Activated gamma-delta T cell (primary cell): Measurements from ENCODE around the gene RARRES1.

Experiments
- DNase-seq: peaks from one replicate; lab custom pipeline; 2025; lab: John Stamatoyannopoulos, UW

RARRES1 gene

DNA sequence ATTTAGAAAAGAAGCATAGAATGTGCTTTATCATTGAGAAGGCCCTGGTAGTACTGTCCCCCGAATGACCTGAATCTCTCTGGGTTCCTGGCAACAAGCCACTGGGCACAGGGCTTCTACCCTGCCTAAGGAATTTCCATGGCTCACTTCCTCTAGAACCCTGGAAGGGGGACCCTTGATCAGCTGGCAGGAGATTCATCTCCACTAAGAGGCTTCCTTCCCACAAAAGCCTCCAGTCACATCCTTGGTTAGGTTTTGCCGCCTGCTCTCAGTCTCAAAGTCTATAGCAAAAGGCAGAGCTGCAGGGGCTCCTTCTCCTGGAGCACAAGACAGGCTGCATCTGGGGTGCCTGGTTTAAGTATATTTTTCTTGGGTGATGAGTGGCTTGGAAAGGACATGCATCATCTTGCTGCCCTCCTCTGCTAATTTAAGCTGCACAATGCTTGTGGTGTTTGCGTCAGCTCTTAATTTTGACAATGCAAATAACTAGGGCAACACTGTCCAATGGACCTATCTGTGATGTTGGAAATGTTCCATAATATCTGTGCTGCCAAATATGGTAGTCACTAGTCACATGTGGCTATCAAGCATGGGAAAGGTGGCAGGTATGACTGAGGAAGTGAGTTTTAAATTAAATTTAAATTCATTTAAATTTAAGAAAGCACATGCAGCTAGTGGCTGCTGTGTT is 33.4 kb upstream of the RARRES1 start:
- DNase-seq: no peak

DNA sequence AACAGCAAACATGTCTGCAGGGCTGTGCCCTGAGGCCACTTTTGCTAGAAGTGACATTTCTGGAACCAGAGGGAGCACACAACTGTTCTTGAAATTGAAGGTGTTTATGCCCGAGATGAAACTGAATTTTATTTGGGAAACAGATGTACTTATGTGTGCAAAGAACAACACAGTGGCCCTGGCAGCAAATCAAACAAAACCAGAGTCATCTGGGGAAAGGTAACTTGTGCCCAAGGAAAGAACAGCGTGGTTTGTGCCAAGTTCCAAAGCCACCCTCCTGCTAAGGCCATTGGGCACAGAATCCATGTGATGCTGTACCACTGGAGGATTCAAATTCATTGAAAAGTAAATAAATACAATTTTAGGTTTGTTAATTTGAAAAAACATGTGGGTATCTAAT is 31.2 kb upstream of the RARRES1 start:
- DNase-seq: no peak

DNA sequence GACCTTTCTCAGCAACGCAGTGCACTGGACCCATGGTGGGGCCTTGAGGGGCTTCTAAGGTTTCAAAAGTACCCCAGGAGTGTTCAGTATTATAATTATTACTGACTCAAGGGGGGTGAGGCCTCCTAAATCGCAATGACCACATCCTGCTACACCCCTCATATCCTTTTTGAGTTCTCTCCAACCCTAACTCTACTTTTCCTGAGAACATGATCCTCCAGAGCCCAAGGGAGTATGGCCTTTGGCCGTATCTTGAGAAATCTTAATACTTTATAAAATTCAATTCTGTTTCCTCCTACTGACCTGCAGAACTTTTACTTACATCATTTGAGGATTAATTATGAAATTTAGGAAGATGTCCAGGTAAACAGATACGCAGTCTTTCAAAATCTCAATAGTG is 30.4 kb upstream of the RARRES1 start:
- no peak for DNase-seq

GRCh38 chr3:158761350-158761749 is 29.1 kb upstream of the RARRES1 start:
- DNase-seq: no peak

- DNase-seq: no peak
Measured at GRCh38 chr3:158755421-158755820, 23.2 kb upstream of the RARRES1 start.

DNA sequence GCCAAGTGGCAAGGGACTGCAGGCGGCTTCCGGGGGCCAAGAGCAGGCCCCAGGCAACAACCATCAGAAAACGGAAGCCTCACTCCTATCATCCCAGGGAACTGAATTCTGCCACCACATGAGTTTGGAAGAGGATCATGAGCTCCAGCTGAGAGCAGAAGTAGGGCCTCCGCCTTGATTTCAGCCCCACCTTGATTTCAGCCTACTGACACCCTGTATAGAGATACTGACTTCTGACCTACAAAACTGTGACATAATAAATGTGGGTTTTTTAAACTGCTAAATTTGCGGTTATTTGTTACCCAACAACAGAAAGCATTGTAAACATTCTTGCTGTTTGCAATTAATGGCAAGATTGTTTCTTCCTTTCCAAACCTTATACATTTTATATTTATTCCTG is 21.6 kb upstream of the RARRES1 start:
- no peak for DNase-seq

GRCh38 chr3:158751316-158751715 is 19.1 kb upstream of the RARRES1 start:
- no peak for DNase-seq

GRCh38 chr3:158750016-158750415 is 17.8 kb upstream of the RARRES1 start:
- DNase-seq: no peak

DNA sequence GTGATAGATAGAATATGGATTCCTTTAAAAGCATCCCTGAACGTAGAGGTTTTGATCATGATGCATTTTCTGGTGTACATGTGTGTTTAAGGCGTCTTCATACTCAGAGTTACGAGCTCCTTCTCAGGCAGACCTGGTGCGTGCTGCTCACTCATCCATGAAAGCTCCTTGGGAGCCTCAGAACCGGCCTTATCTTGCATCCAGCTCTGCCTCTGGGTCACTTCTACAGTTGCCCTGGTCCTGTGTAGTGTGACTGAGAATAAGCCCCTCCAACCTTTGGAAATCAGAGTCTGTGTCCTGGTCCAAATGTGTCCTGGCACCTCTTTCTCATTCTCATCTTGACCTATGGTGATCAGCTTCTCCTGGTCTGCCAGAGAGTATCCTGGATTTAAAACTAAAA is 17.3 kb upstream of the RARRES1 start:
- DNase-seq: no peak

DNA sequence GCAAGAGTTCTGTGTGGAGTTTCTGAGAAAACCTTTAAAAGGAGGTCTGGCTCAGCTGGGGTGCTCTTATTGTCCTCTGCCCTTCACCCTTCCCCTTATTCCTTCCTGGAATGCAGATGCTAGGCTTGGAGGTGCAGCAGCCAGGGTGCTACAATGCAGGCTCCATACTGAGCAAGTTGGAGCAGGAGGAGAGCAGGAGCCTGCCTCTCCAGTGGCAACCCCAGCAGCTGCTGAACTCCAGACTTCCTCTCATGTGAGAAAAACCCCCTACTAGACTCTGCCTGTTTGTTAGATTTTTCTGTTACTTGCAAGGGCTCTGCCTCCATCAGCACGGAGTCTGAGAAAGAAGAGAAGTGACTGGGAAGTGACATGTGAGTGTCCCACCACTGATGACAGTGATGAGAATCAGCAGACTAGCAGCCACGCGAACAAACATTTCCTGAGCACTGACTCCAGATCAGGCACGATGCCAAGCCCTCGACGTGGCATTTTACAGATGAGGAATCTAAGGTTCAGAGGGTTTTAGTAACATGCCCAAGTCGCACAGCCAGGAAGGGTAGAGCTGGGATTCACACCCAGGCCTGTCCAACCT is 16.1 kb upstream of the RARRES1 start:
- DNase-seq: no peak

DNA sequence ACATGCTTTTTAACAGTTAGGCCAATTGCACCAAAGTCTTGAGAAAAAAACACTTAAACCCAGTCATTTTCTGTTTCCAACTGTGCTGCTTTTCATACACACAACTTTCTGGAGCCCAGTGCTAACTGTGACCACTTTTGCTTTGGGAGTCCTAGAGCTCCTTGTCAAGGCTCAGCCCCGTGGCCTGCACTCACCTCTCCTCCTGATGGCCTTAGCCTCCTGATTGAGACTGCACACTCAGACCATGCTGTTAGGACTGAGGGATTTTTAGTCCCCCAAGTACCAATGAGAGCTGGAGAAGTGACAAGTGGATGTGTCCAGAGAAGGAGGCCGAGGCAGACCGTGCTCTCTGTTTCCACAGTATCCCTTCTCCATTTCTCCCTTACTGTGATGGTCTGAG is 15.2 kb upstream of the RARRES1 start:
- no peak for DNase-seq

GRCh38 chr3:158745551-158745950 is 13.3 kb upstream of the RARRES1 start:
- DNase-seq: no peak

GRCh38 chr3:158744567-158745288 is 12.5 kb upstream of the RARRES1 start:
- no peak for DNase-seq

DNA sequence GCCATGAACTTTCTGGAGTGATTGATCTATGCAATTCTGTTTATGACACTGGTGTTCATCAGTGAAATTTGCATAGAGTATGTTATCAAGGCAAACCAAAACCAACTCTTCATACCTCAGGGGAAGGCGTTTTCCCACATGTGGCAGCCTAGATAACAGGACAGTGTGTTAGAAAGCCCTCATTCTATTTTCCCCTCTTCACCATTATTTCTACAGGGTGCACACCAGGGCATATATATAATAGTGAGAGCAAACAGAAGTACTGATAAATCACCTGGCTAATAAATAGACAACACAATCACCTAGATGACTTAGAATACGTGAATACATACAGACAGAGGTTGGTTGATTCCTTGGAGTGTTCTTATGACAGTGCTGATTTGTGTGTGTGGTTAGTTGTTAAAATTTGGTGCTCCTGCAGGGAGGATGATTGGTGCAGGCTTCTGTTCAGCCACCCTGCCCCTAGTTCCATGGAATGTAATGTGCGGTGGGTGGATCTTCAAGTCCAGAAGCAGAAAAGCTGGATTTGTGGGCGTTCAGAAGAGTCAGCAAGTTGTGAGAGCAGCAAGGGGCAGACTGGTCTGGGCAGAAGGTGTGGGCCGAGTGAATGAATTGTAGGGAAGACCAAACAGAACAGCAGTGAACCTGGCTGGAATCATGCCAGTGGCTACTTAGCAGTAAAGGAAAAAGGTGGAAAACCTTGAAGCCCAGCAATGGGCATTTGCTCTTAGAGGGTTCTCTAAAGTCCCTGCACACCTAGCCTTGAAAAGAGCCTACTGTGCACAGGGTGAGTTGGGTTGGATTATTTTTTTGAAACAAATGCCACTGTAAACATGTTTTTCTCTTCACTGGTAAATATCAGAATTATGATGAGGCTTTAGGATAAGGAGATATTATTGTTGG is 11.7 kb upstream of the RARRES1 start:
- no peak for DNase-seq

- DNase-seq: no peak
Measured at GRCh38 chr3:158742871-158743663, 10.8 kb upstream of the RARRES1 start.

- DNase-seq: no peak
Measured at GRCh38 chr3:158739661-158740060, 7.4 kb upstream of the RARRES1 start.

GRCh38 chr3:158739078-158739477 is 6.8 kb upstream of the RARRES1 start:
- no peak for DNase-seq

DNA sequence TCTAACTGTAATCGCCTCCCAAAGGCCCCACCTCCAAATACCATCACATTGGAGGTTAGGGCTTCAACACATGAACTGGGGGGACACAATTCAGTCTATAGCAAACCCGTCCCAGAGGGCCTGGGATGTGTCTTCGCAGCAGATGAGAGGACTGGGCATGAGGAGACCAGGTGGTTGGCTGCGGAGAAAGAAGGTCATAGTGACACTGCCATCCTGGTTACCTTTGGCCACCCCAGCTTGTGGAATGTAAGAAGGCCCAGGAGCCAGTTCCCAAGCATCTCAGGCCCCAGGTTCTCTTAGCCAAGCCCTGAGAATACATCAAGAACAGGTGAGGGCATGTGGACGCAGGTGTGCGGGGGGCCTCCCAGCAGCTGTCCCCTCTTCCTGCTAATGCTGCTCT is 6.4 kb upstream of the RARRES1 start:
- no peak for DNase-seq

DNA sequence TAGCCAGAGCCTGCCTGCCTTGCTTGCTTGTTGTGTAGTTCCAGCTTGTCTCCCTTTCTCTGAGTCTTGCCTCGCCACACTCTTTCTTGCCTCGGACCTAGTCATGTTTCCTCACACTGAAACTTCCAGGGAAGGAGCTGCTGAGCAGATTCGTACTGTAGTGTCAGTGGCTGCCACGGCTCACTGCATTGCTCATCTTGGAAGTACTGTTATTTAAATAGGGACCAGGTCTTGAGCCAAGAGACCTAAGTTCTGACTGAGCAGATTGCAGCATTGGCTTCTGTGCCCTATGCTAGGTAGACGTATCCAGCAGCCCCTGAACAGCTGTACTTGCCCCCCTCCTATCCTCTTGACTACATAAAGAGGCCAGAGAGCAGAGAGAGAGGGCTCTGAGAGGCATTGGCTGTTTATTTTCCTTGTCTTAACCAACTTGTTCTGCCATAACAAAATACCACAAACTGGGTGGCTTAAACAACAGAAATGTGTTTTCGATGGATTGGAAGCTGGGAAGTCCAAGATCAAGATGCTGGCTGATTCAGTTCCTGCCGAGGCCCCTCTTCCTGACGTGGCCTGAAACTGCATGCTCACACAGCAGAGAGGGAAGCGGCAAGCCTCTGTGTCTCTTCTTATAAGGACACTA is 5.8 kb upstream of the RARRES1 start:
- DNase-seq: no peak

- DNase-seq: no peak
Measured at GRCh38 chr3:158737410-158737809, 5.2 kb upstream of the RARRES1 start.
